ENCODE data around the gene FAT3. TPM values are rescaled to one million over a fixed set of nuclear protein-coding genes. Genes with fewer than 3 reads are reported as not detected.

The FAT3 gene
- total and polyA plus RNA-seq, 12 donors: 0.02 to 2.4 (median 0.11) TPM

- H3K4me1 ChIP-seq: no peaks in the 10 kb centered on the region
- 51 to 59% methylated on average over 2 of the region's 2 CpGs for WGBS, 2 donors
- H3K9me3 ChIP-seq: no peaks in the 10 kb centered on the region
- intact Hi-C loops (cut with DNase I): no loop called here
- no peak overlapping the region for H3K27ac ChIP-seq
- DNase-seq (no peak), ATAC-seq (no peak)
- H3K27me3 ChIP-seq: no peaks in the 10 kb centered on the region
- TF ChIP-seq CTCF (IDR thresholded peaks at IDR 0.05): no peak
- H3K4me3 ChIP-seq: no peak overlapping the region
- no peaks in the 10 kb centered on the region for H3K36me3 ChIP-seq
Measured at GRCh38 chr11:92190535-92191206, 33.9 kb upstream of the FAT3 start.

GRCh38 chr11:92192141-92192540 lies 32.5 kb upstream of the FAT3 start:
- no peaks in the 10 kb centered on the region for H3K36me3 ChIP-seq
- H3K27me3 ChIP-seq: no peaks in the 10 kb centered on the region
- H3K27ac ChIP-seq: no peak overlapping the region
- no peaks in the 10 kb centered on the region for H3K4me1 ChIP-seq
- H3K4me3 ChIP-seq: no peak overlapping the region
- TF ChIP-seq CTCF (IDR thresholded peaks at IDR 0.05): no peak
- intact Hi-C loops (cut with DNase I): no loop called here
- no peak for DNase-seq
- no peak for ATAC-seq
- no peaks in the 10 kb centered on the region for H3K9me3 ChIP-seq

GRCh38 chr11:92198268-92198667 lies 26.4 kb upstream of the FAT3 start:
- Histone ChIP-seq H3K4me1 (no peaks in the 10 kb centered on the region), H3K36me3 (no peaks in the 10 kb centered on the region), H3K9me3 (peaks cover 0 to 3% (median 0%) of the 10 kb centered on the region in 11 donors), H3K27me3 (no peaks in the 10 kb centered on the region), H3K27ac (no peak overlapping the region), H3K4me3 (no peak overlapping the region)
- no peak for TF ChIP-seq CTCF (IDR thresholded peaks at IDR 0.05)
- intact Hi-C loops (cut with DNase I): no loop called here
- WGBS, 2 donors: 79 to 91% methylated on average over 1 of the region's 1 CpG
- ATAC-seq (no peak), DNase-seq (no peak)

- H3K9me3 ChIP-seq: peaks cover 0 to 3% (median 0%) of the 10 kb centered on the region in 11 donors
- H3K36me3 ChIP-seq: no peaks in the 10 kb centered on the region
- intact Hi-C loops (cut with DNase I): no loop called here
- 73% methylated on average over 3 of the region's 3 CpGs for WGBS, 2 donors
- no peak overlapping the region for H3K27ac ChIP-seq
- no peak overlapping the region for H3K4me3 ChIP-seq
- no peaks in the 10 kb centered on the region for H3K27me3 ChIP-seq
- H3K4me1 ChIP-seq: peaks cover 0 to 6% (median 0%) of the 10 kb centered on the region in 9 donors
- ATAC-seq (no peak), DNase-seq (no peak)
- TF ChIP-seq CTCF (IDR thresholded peaks at IDR 0.05): no peak
Measured at GRCh38 chr11:92199991-92200390, 24.6 kb upstream of the FAT3 start.

Data from heart right ventricle (tissue), 16 donors.